HT-29 (cell line): ENCODE results near the gene CDH10. TPM values are rescaled to one million over a fixed set of nuclear protein-coding genes. Genes with fewer than 3 reads are reported as not detected.

Source experiments
- DNase-seq: peaks from one replicate; pipeline ENCODE4 v3.0.0-alpha.2; 2015; ENCODE audit warnings: low spot score
- total RNA-seq: library from RNA; depleted of rRNA; stranded (reverse); fragments of >200 nt; shearing (Covaris generic); gene quantifications from 2 replicates; pipeline ENCODE4 v1.2.3, GENCODE V29; 2014; rRNA removed

Gene CDH10
- not detected in 2 replicates for total RNA-seq

DNA sequence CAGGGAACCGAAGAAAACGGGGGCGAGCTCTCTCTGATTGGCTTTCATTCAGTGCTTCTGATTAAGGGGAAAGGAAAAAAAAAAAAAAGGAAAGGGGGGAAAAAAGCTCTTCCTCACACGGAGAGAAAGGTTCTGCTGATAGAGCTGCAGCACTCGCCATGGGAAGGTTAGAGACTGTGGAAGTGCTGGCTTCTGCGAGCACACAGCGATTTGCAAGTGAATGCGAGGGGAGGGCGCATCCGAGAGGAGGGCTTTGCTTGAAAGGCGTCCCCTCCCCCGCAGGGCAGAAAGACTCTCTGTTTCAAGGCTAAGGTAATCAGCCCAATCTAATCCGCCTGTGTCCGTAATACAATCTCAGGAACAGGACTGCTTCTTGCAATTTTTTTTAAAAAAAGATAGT, at the start of gene CDH10:
CDH10 (minus strand) TSS at position 218 of the 400 bp plus-strand sequence. CDS start 51,488 bp downstream, outside the sequence.
- DNase-seq: no peak

DNA sequence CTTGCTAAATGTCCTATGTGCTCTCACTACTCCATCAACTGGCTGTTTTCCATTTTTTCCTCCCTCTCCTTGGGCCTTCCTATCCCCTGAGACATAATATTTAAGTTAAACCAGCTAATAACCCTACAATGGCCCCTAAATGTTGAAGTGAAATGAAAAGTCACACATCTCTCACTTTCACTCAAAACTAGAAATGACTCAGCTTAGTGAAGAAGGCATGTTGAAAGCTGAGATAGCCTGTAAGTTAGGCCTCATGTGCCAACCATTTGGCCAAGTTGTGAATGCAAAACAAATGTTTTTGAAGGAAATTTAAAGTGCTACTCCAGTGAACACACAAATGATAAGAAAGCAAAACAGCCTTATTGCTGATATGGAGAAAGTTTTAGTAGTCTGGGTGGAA, 48.8 kb upstream of the CDH10 start:
- DNase-seq: no peak

DNA sequence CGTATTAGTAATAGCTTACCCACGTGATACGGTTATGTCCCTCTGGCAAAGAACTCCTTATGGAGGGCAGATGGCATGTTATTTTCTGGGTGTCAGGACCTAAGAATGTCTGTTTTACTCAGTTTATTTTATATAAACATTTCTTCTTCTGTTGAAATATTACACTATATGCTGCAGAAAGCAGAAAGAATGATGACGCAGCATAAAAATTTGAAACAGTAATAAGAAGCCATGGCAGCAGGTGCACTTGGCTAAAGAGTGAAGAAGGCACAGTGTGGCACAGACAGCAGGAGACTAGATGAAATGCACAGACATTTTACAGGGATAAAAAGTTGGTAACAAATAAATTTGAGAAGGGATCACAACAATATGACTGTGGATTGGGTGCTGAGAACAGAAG, 46.3 kb upstream of the CDH10 start:
- DNase-seq: no peak

DNA sequence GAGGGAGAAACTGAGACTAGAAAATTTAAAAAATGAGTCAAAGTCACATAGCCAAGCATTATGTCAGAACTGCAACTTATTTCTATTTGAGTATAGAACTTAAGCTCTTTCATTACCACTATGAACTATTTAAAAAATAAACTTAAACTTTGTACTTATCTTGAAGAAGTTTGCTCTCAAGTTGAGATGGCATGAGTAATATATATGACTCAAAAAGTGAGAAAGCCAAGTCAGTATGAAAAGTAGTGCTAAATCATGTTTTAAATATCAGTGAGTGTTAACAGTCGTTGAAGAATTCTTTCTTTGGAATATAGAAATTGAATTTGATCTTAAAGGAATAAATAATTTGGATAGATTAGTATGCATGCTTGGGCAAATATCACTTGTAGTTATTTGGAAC, 36.3 kb upstream of the CDH10 start:
- no peak for DNase-seq

- no peak for DNase-seq
These were observed 23.3 kb upstream of the CDH10 start for GRCh38 chr5:24668050-24668449.

DNA sequence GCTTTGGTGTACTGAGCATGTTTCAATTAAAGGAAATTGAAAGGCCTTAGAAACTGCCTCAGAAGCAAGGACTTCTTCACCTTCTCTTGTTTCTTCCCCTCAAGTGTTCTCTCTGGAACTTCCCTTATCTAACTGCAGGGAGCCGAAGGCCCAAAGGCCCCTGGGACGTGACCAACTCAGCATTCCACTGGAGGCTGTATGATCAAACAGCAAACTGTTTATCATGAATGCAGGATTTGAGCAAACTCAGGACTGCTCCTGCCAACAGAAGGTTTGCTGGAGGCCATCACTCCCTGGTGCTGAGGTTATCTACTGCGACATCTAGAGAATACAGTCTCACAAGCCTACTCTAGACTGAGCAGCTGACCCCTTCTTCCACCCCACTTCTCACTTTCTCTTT, 4.8 kb upstream of the CDH10 start:
- DNase-seq: no peak

GRCh38 chr5:24646915-24647314, 2.1 kb upstream of the CDH10 start:
- no peak for DNase-seq

- DNase-seq: no peak
These were observed 705 bp upstream of the CDH10 start for GRCh38 chr5:24645483-24645882.

DNA sequence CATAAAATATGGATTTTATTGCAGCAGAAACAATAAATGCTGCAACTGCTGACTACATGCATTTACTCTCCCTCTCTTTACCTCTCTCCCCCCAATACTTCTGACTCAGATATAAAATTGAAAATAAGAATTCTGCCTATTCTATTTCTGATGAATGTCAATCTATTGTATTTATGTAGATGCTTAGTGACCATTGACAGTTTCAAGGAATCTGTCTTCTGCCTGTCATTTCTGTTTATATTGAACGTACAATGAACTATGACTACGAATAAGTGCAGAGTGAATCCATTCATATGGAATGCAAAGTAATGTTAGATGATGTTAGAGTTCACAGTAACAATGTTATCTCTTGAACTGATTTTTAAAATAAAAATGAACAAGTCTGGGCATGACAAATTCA, 898 bp downstream of the CDH10 start:
- DNase-seq: no peak

- DNase-seq: no peak
These were observed 1.6 kb downstream of the CDH10 start for GRCh38 chr5:24643156-24643555.

DNA sequence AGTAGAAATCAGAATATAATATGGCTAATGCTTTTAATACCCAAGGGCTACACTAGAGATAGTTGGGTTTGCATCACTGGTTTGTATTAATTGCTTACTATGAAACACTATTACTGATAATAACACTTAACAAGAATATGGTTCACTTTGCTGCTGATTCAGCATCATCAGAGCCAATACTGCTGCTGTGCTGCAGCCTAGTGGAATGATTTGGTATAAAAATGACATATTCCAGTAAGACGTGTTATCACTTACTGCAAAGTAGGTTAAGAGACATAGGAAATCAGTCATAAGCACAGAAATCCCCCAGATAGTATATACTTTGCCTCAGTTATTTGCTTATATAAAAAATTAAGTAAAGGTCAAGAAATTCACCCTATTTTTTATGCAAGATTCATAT, 2.8 kb downstream of the CDH10 start:
- DNase-seq: peak; percentile 51

DNA sequence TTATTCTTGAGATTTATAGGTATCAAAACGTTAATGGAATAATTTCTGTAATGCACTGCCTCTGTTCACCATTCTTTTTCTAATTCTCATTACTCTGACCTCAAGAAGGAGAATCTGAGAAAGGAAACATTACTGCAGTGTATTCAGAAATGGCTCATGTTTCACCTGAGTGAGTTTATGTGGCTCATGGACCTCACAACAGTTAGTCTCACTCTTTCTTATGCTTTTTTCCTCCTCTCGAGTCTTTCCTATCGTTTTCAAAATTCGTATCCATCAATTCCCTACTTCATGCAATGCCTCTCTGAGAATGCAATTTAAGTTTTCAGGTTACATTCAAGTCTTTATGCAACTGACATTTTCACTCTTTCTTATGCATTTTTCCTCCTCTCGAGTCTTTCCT, 9.6 kb downstream of the CDH10 start:
- DNase-seq: no peak

- peak; percentile 71 for DNase-seq
These were observed 11.0 kb downstream of the CDH10 start for GRCh38 chr5:24633715-24634325.

GRCh38 chr5:24632353-24632752, 12.4 kb downstream of the CDH10 start:
- DNase-seq: no peak

DNA sequence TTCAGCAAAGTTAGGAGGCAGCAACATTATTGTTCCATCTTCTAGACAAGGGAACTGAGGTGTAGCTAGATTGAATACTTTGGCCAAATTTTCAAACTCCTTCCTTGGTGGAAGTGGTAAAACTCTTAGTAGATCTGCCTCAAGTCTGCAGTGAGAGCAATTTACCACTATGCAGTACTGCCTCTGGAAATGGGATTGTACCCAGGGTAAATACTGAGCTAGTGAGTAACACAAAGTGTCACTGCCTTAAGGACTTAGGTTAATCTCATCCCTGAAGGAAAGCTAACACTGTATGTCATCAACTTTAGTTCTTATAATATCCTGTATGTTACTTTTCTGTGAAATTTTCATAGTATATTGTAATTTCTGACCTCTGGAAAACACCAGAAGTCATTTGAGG, 13.9 kb downstream of the CDH10 start:
- DNase-seq: no peak

- DNase-seq: no peak
These were observed 15.0 kb downstream of the CDH10 start for GRCh38 chr5:24629798-24630197.

DNA sequence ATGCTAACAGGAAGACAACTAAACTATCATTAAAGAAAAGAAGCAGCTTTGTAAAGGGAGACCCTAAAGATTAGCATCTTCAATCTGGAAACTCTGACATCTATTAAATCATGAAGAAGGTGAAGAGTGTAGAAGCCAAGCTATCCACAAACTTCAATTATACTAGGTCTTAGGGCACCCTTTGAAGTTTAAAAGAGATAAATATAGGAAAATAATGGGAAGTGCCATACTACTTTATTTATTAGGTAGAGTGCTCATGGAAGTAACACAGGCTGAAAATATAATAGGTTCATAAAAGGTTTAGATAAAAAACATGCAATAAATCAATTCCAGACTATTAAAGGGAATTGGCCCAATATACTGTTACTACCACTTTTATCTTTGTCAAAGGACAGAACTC, 19.9 kb downstream of the CDH10 start:
- no peak for DNase-seq

GRCh38 chr5:24623624-24624023, 21.2 kb downstream of the CDH10 start:
- DNase-seq: no peak

GRCh38 chr5:24623031-24623430, 21.7 kb downstream of the CDH10 start:
- DNase-seq: no peak

- DNase-seq: peak; percentile 15
These were observed 23.0 kb downstream of the CDH10 start for GRCh38 chr5:24621792-24622191.

DNA sequence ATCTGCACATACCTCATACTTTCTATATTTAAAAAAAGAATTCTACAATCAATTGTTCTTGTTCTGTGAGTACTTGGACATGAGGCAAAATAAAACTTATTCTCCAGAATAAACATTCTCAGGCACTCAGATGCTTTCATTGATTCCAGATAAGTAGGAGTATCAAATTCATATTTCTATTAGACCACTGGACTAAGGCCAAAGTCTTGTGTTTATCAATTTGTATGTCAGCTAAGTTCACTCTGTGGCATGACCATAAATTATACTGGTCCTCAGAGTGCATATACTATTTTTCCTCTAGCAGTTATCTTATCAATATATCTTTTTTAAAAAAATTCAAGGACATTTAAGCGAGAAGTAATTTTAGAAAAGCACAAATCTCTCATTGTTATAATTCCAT, 28.2 kb downstream of the CDH10 start:
- DNase-seq: no peak

DNA sequence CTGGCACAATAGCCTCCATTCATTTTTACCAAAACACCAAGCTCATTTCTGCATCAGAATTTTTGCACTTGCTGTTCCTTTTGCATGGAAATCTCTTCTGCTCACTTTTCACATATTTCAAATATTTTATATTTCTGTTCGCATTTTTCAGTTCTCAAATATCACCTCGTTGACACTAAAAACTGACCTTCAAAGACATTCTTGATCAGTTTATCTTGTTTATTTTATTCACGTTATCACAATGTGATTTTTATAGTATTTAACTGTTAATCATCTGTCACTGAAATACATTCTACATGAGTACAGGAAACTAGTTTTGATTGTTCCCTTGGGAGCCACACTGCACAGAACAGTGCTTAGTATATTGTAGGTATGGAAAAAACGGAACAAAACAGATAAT, 29.6 kb downstream of the CDH10 start:
- DNase-seq: no peak

DNA sequence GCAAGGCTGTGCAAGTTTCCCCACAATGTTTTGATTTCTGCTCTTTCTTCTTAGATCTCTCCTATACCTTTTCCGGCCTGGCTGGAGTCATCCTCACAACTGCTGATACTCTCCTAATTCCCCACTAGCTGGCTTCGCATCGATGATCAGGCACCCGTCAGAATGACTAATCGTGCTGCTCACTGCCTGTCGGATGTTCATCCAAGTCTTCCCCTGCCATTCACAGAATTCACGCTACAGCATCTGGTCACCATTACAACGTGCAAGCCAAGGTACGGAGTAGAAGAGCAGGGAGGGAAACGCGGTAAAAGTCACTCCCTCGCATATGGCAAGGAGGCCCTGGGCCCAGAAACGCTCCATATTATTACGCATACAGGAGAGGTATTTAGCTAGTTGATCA, 35.1 kb downstream of the CDH10 start:
- no peak for DNase-seq

DNA sequence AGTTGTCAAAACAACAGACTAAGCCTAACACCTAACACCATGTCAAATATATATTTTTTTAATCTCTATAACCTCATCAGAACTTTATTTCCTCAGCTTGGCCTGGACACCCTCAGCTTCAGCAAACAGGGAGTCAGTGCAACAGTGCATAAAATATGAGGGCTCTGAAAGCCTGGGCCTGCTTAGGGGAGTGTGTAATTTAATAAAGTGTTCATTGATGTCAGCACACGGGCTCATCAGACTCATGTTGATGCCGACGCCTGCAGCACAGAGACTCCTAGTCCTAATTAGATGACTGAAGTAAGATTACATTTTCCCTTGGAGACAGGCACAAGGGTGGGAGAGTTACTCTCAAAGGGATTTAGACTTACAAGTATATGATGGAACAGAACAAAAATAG, 37.8 kb downstream of the CDH10 start:
- no peak for DNase-seq
